K562 (cell line): ENCODE data around the gene NABP2. TPM values are rescaled to one million over a fixed set of nuclear protein-coding genes. Genes with fewer than 3 reads are reported as not detected.
A peak's percentile ranks its signal among the peaks of the same experiment; 100 is the strongest.

Source experiments
- CBX2 ChIP-seq: fragments of 200-600 bp; sonication (generic); IDR thresholded peaks from one replicate; pipeline ENCODE4 v1.6.1; 2012; ENCODE audit warnings: mild to moderate bottlenecking, low read length, inconsistent platforms; ENCODE audit not compliant: insufficient read depth, poor library complexity, severe bottlenecking
- CCNT2 ChIP-seq: IDR thresholded peaks from 2 replicates; pipeline ENCODE4 v1.6.1; 2011; ENCODE audit warnings: borderline replicate concordance, low read depth, mild to moderate bottlenecking, moderate library complexity, mixed read lengths, low read length; ENCODE audit not compliant: insufficient read length; ENCODE audit errors: extremely low read depth
- CSDE1 ChIP-seq, 2 experiments: fragments of 450-650 bp; IDR thresholded peaks; 2 replicates each; pipeline ENCODE4 v1.6.1; 2016; ENCODE audit warnings: mild to moderate bottlenecking in 1 of 2
- FOSL1 ChIP-seq: fragments of 200-800 bp; sonication (Bioruptor generic); conservative IDR thresholded peaks from 2 replicates; pipeline ENCODE4 v1.6.1; 2016; ENCODE audit warnings: missing genetic modification characterization, missing compliant biosample characterization
- GTF2E2 ChIP-seq: fragments of 200-800 bp; sonication (Bioruptor generic); IDR thresholded peaks from 2 replicates; pipeline ENCODE4 v1.6.1; 2016; ENCODE audit warnings: missing genetic modification characterization, missing compliant biosample characterization
- LCOR ChIP-seq: sonication (generic); formaldehyde crosslinking; IDR thresholded peaks from 2 replicates; pipeline ENCODE4 v1.8.0; 2022; ENCODE audit warnings: mild to moderate bottlenecking, missing genetic modification reagents
- NFIC ChIP-seq: fragments of 450-650 bp; IDR thresholded peaks from 2 replicates; pipeline ENCODE4 v1.6.1; 2017; ENCODE audit warnings: mild to moderate bottlenecking, inconsistent platforms
- NFXL1 ChIP-seq: fragments of 450-650 bp; formaldehyde crosslinking; IDR thresholded peaks from 2 replicates; pipeline ENCODE4 v1.4.0; 2021; ENCODE audit warnings: mild to moderate bottlenecking
- POLR2B ChIP-seq: fragments of 450-650 bp; IDR thresholded peaks from 2 replicates; pipeline ENCODE4 v1.6.1; 2018; ENCODE audit warnings: low read depth; ENCODE audit not compliant: partially characterized antibody
- ZKSCAN3 ChIP-seq: fragments of 250-450 bp; sonication (Bioruptor Pico); IDR thresholded peaks from 2 replicates; pipeline ENCODE4 v1.4.0; 2020
- ZNF3 ChIP-seq: fragments of 250-450 bp; sonication (Bioruptor Pico); IDR thresholded peaks from 2 replicates; pipeline ENCODE4 v1.5.0; 2021; ENCODE audit warnings: mild to moderate bottlenecking, moderate library complexity
- ZNF583 ChIP-seq: fragments of 250-450 bp; sonication (Bioruptor Pico); IDR thresholded peaks from 2 replicates; pipeline ENCODE4 v1.4.0; 2020
- polyA plus RNA-seq, 8 experiments: library from polyadenylated mRNA; depleted of rRNA in 4 of 8; stranded (reverse) in 5 of 8; unstranded in 3 of 8; fragments of >200 nt; fragmentation: Nextera tagmentation in 2 of 8; fragmentation: Illumina TruSeq in 1 of 8; extraction: Ambion mirVana in 2 of 8; extraction: Trizol in 1 of 8; gene quantifications; 2 replicates each; pipeline versions ENCODE4 v1.2.1 to v1.2.3, GENCODE V29; 2011 to 2014; ENCODE audit warnings: inconsistent platforms in 1 of 8, missing spikeins in 1 of 8
- total RNA-seq, 7 experiments: library from RNA; depleted of rRNA in 6 of 7; stranded (reverse); fragments of >200 nt in 6 of 7; fragmentation: Illumina TruSeq in 2 of 7; extraction: Trizol in 2 of 7; gene quantifications; 2 replicates each; pipeline versions ENCODE4 v1.2.1 to v1.2.3, GENCODE V29; 2011 to 2021; ENCODE audit warnings: low replicate concordance in 1 of 7
- TF ChIP-seq, protein P1 (sequence below): fragments of 200-400 bp; formaldehyde crosslinking; IDR thresholded peaks from 2 replicates; pipeline ENCODE4 v1.6.1; 2017; ENCODE audit warnings: mild to moderate bottlenecking, low read depth, low read length, moderate library complexity
- TF ChIP-seq, protein P2 (sequence below): fragments of 450-650 bp; IDR thresholded peaks from 2 replicates; pipeline ENCODE4 v1.6.1; 2016; ENCODE audit warnings: low read depth
- TF ChIP-seq, protein P3 (sequence below): fragments of 250-450 bp; sonication (Bioruptor Pico); IDR thresholded peaks from 2 replicates; pipeline ENCODE4 v1.5.0; 2021
- TF ChIP-seq, protein P4 (sequence below): fragments of 450-650 bp; IDR thresholded peaks from 2 replicates; pipeline ENCODE4 v1.6.1; 2016; ENCODE audit warnings: missing biosample characterization, missing genetic modification characterization

NABP2 gene
- total and polyA plus RNA-seq, 9 of the 15 experiments (the other 6 are each of a cell fraction or from before 2014, with no cell fraction given) = 11.3 to 60.6 (median 43.5) TPM

DNA sequence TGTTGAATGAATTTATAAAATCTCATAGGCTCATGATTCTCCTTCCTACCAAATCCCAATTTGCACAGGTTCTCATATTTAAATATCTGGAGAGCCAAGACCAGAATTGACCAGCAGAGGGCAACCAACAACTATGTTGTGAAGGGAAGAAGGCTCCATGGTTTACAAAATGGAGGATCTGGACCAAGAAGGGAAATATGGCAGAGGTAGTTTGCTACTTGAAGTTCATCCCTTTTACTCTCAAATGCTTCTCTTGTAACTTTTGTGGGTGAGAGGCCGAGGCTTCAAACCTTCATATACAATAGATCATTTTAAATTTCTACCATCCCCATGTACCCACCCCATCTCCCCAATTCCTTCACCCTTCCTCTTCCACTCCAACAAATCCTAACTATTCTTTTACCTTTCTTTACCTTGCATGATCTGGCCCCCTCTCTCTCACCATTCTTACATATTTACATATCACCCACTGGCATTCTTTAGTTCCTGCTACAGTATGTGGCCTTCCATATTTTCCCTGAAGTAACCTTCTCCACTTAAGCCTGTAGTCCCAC lies 31.0 kb upstream of the NABP2 start (continued):
- TF ChIP-seq, protein P1, sequence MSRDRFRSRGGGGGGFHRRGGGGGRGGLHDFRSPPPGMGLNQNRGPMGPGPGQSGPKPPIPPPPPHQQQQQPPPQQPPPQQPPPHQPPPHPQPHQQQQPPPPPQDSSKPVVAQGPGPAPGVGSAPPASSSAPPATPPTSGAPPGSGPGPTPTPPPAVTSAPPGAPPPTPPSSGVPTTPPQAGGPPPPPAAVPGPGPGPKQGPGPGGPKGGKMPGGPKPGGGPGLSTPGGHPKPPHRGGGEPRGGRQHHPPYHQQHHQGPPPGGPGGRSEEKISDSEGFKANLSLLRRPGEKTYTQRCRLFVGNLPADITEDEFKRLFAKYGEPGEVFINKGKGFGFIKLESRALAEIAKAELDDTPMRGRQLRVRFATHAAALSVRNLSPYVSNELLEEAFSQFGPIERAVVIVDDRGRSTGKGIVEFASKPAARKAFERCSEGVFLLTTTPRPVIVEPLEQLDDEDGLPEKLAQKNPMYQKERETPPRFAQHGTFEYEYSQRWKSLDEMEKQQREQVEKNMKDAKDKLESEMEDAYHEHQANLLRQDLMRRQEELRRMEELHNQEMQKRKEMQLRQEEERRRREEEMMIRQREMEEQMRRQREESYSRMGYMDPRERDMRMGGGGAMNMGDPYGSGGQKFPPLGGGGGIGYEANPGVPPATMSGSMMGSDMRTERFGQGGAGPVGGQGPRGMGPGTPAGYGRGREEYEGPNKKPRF = no peak
- TF ChIP-seq GTF2E2 (tag) (no peak), NFIC (no peak), CCNT2 (no peak), ZNF583 (CRISPR knock-in tag) (no peak), CBX2 (no peak), POLR2B (no peak), LCOR (CRISPR knock-in tag) (no peak), NFXL1 (CRISPR knock-in tag) (no peak), FOSL1 (tag) (no peak), CSDE1 (IDR thresholded peaks at IDR 0.05) (0 out of 4 replicates have a peak, but pooled peaks of 1 of the 2 experiments have one; percentile 53), ZNF3 (CRISPR knock-in tag) (no peak), ZKSCAN3 (CRISPR knock-in tag) (no peak)
- TF ChIP-seq, protein P2, sequence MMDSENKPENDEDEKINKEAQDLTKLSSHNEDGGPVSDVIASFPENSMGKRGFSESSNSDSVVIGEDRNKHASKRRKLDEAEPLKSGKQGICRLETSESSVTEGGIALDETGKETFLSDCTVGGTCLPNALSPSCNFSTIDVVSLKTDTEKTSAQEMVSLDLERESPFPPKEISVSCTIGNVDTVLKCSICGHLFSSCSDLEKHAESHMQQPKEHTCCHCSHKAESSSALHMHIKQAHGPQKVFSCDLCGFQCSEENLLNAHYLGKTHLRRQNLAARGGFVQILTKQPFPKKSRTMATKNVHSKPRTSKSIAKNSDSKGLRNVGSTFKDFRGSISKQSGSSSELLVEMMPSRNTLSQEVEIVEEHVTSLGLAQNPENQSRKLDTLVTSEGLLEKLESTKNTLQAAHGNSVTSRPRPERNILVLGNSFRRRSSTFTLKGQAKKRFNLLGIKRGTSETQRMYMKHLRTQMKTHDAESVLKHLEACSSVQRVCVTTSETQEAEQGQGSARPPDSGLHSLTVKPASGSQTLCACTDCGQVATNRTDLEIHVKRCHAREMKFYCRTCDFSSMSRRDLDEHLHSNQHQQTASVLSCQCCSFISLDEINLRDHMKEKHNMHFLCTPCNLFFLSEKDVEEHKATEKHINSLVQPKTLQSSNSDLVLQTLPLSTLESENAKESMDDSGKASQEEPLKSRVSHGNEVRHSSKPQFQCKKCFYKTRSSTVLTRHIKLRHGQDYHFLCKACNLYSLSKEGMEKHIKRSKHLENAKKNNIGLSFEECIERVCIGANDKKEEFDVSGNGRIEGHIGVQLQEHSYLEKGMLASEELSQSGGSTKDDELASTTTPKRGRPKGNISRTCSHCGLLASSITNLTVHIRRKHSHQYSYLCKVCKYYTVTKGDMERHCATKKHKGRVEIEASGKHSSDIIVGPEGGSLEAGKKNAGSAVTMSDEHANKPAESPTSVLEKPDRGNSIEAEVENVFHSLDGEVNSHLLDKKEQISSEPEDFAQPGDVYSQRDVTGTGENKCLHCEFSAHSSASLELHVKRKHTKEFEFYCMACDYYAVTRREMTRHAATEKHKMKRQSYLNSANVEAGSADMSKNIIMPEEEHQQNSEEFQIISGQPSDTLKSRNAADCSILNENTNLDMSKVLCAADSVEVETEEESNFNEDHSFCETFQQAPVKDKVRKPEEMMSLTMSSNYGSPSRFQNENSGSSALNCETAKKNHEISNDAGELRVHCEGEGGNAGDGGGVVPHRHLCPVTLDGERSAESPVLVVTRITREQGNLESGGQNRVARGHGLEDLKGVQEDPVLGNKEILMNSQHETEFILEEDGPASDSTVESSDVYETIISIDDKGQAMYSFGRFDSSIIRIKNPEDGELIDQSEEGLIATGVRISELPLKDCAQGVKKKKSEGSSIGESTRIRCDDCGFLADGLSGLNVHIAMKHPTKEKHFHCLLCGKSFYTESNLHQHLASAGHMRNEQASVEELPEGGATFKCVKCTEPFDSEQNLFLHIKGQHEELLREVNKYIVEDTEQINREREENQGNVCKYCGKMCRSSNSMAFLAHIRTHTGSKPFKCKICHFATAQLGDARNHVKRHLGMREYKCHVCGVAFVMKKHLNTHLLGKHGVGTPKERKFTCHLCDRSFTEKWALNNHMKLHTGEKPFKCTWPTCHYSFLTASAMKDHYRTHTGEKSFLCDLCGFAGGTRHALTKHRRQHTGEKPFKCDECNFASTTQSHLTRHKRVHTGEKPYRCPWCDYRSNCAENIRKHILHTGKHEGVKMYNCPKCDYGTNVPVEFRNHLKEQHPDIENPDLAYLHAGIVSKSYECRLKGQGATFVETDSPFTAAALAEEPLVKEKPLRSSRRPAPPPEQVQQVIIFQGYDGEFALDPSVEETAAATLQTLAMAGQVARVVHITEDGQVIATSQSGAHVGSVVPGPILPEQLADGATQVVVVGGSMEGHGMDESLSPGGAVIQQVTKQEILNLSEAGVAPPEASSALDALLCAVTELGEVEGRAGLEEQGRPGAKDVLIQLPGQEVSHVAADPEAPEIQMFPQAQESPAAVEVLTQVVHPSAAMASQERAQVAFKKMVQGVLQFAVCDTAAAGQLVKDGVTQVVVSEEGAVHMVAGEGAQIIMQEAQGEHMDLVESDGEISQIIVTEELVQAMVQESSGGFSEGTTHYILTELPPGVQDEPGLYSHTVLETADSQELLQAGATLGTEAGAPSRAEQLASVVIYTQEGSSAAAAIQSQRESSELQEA = no peak
- TF ChIP-seq, protein P3, sequence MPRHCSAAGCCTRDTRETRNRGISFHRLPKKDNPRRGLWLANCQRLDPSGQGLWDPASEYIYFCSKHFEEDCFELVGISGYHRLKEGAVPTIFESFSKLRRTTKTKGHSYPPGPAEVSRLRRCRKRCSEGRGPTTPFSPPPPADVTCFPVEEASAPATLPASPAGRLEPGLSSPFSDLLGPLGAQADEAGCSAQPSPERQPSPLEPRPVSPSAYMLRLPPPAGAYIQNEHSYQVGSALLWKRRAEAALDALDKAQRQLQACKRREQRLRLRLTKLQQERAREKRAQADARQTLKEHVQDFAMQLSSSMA (CRISPR knock-in tag) = no peak
- TF ChIP-seq, protein P4, sequence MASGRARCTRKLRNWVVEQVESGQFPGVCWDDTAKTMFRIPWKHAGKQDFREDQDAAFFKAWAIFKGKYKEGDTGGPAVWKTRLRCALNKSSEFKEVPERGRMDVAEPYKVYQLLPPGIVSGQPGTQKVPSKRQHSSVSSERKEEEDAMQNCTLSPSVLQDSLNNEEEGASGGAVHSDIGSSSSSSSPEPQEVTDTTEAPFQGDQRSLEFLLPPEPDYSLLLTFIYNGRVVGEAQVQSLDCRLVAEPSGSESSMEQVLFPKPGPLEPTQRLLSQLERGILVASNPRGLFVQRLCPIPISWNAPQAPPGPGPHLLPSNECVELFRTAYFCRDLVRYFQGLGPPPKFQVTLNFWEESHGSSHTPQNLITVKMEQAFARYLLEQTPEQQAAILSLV (tag) = no peak
